HG03039 (cell line): Measurements from ENCODE around the gene TMEM271.
"Not testable (repeated sequence)": the region's sequence is repeated elsewhere in the genome, so short reads cannot be mapped to it uniquely, and the experiment has no call there.

ENCODE experiments used
- ATAC-seq: cut with Tn5 transposase; IDR thresholded peaks from one replicate; pipeline ENCODE4 v1.9.1; 2021; ENCODE audit warnings: mild to moderate bottlenecking, moderate library complexity; ENCODE audit not compliant: unreplicated experiment

TMEM271 gene

GRCh38 chr4:566508-567295 is 9.4 kb downstream of the TMEM271 start:
- no peak for ATAC-seq

GRCh38 chr4:566035-566434 is 10.1 kb downstream of the TMEM271 start:
- ATAC-seq, result no peak

- not testable (repeated sequence) for ATAC-seq
Observed at GRCh38 chr4:565614-566013, 10.5 kb downstream of the TMEM271 start.

GRCh38 chr4:562458-562857 is 13.6 kb downstream of the TMEM271 start:
- not testable (repeated sequence) for ATAC-seq

GRCh38 chr4:561426-561825 is 14.7 kb downstream of the TMEM271 start:
- ATAC-seq, result no peak

- ATAC-seq, result no peak
Observed at GRCh38 chr4:560731-561291, 15.3 kb downstream of the TMEM271 start.

GRCh38 chr4:560061-560460 is 16.0 kb downstream of the TMEM271 start:
- ATAC-seq, result no peak

GRCh38 chr4:555566-556275 is 20.4 kb downstream of the TMEM271 start:
- no peak for ATAC-seq

- ATAC-seq, result not testable (repeated sequence)
Observed at GRCh38 chr4:554793-555320, 21.2 kb downstream of the TMEM271 start.

GRCh38 chr4:552019-552418 is 24.1 kb downstream of the TMEM271 start:
- ATAC-seq, result no peak

GRCh38 chr4:550268-550667 is 25.8 kb downstream of the TMEM271 start:
- not testable (repeated sequence) for ATAC-seq

GRCh38 chr4:548976-549375 is 27.1 kb downstream of the TMEM271 start:
- ATAC-seq, result no peak

- ATAC-seq, result no peak
Observed at GRCh38 chr4:545612-546011, 30.5 kb downstream of the TMEM271 start.

- no peak for ATAC-seq
Observed at GRCh38 chr4:544386-545105, 31.5 kb downstream of the TMEM271 start.

- no peak for ATAC-seq
Observed at GRCh38 chr4:541271-541670, 34.8 kb downstream of the TMEM271 start.

- ATAC-seq, result no peak
Observed at GRCh38 chr4:538542-539142, 37.5 kb downstream of the TMEM271 start.

GRCh38 chr4:537436-538264 is 38.4 kb downstream of the TMEM271 start:
- no peak for ATAC-seq

GRCh38 chr4:536351-536972 is 39.6 kb downstream of the TMEM271 start:
- no peak for ATAC-seq

- no peak for ATAC-seq
Observed at GRCh38 chr4:535924-536281, 40.2 kb downstream of the TMEM271 start.
